ENCODE results near the gene TRIM8.
A peak's percentile ranks its signal among the peaks of the same experiment; 100 is the strongest.

The TRIM8 gene

DNA sequence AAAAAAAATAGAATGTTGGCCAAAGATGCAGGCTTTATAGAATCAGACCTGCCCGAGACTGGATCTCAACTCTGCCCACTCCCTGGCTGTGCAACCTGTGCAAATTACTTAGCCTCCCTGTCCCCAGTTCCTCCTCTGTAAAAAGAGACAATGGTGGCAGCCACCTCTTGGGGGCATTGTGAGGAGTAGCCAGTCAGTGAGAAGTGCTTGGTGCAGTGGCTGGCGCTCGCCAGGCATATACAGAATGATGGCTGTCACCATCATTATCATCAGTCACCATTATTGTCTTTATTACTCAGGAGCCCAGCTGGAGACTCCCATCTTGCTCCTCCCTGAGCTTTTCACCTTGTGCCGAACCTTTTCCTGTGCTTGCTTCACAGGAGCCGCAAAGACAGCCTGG lies 29.4 kb upstream of the TRIM8 start:
- no peak for DNase-seq (ENCODE audit: low read depth, low spot score)
- H3K27ac ChIP-seq, result no peak overlapping the region

DNA sequence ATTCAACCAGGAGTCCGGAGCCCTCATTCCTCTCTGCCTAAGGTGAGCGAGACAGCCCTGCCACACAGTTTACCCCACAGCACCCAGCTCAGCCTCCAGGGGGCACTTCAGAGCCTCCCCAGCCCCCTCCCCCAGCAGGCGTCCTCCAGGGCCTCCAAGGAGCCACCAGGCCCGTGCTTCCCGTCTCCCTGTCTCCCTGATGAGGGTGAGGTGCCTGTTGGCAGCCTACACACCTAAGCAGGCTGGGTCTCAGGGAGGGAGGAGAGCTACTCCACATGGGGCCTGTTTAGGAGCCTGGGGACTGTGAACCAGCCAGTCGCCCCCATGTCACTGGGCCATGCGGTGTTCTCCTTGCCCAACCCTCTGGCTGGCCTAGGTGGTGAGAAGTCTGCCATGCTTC lies 28.9 kb upstream of the TRIM8 start:
- no peak for DNase-seq (ENCODE audit: low read depth, low spot score)
- H3K27ac ChIP-seq, result no peak overlapping the region

DNA sequence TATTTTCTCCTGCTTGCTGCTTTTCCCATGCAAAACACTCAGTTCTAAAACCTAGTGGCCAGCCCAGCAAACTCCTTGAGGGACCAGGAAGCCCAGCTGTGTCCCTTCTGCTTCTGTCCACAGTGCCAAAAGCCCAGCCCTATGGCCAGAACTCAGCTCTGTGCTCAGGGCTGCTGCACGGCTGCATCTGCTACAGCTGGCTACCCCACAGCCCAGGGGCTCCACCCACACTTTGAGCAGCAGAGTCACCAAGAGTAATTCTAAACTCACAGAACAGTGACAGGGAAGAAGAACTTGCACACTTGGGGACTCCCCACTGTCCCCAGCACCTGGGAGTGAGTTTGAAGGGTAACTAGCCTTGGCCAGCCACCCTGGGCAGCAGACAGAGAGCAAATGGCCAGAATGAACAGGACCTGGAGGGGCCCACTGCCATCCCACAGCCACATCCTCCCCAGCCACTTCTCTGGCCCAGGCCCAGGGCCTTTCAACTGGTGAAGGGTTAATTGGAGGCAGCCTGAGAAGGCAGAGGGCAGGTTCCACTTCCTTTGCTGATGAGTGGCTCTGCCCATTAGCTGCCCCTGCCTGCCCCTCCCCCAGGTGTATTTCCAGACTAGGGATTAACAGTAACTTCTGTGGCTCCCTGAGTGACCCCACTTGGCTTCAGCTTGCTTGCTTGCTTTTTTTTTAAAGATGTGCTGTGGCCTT lies 28.1 kb upstream of the TRIM8 start:
- DNase-seq (ENCODE audit: low read depth, low spot score), result no peak
- H3K27ac ChIP-seq, result no peak overlapping the region

DNA sequence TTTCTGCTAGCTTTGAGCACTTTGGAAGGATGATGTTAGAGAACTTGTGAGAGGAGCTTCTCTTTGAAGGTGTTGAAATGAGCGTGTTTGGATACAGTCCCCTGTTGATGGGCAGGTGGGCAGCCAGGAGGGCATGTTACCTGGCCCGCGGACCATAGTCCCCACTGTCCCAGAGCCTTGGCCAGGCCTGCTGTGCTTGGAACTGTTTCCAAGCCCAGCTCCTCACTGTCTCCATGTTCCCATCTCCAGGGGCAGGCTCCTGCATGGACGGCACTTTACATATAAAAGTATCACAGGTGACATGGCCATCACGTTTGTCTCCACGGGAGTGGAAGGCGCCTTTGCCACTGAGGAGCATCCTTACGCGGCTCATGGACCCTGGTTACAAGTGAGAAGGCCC lies 27.2 kb upstream of the TRIM8 start:
- H3K27ac ChIP-seq, result no peak overlapping the region
- DNase-seq (ENCODE audit: low read depth, low spot score), result no peak

DNA sequence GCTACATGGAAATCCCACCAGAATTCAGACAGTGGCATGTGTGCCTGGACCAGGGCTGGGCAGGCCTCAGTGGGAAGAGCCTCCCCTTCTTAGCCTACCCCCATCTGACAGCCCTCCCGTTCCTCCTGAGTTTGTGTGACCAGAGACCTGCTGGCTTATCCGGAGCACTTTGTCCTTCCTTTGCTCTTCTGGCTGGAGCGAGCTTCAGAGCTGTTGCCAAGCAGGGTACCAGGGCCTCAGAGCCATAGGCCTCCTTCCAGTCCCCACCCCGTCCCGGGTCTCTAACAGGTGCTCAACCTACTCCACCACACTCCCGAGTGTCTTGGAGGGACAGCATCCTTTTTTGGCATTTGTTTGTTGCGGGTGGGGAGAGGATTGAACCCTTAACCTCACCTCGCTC lies 26.5 kb upstream of the TRIM8 start:
- DNase-seq (ENCODE audit: low read depth, low spot score), result no peak
- no peak overlapping the region for H3K27ac ChIP-seq

DNA sequence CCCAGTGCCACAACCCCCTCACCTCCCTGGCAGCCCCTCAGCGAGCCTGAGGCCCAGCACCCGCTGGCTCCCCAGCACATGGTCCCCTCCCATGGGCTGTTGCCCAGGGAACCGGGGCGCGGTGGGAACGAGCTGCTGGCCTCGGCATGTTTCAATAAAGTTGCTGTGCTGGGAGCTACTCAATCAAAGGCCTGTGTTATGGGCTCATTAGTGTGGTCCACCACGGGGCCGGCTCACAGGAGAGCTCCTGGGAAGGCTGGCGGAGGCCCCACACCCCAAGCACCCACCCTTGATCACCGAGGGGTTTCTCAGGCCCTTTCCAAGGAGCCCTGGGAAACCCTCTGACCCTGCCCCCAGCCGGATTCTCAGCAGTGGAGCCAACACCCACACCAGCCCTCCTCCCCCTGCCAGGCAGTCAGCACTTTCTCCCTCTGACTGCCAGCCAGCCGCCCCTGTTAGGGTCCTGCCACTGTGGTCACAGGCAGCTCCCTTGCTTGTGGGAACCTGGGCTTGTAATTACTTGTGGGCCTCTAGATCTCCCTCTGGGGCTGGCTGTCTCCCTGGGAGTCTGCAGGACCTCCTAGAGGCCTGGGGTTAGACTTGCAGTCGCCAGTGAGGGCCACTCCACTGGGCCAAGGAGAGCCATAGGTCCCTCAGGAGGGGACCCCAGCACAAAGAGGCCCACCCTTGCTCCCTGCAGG lies 24.8 kb upstream of the TRIM8 start:
- no peak overlapping the region for H3K27ac ChIP-seq
- DNase-seq (ENCODE audit: low read depth, low spot score), result no peak

DNA sequence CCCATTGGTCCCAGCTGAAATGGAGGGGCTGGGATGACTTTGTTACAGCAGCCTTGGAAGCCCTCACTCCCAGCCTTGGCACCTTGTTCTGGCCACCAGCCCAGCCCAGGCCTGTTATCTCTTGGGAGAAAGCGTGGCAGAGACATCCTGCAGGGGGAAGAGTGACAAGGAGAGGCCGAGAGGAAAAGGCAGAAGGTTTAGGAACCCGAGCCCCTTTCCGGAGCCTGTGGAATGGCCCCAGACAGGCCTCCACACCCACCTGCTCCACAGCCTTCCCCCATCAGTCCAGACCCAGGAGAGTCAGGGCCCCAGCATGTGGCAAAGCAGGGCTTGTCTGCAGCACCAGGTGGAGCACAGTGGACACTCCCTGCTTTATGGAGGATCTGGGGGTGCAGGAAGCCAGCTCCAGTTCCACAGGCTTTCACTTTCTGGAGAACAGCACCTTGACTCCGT lies 24.1 kb upstream of the TRIM8 start:
- H3K27ac ChIP-seq, result no peak overlapping the region
- no peak for DNase-seq (ENCODE audit: low read depth, low spot score)

DNA sequence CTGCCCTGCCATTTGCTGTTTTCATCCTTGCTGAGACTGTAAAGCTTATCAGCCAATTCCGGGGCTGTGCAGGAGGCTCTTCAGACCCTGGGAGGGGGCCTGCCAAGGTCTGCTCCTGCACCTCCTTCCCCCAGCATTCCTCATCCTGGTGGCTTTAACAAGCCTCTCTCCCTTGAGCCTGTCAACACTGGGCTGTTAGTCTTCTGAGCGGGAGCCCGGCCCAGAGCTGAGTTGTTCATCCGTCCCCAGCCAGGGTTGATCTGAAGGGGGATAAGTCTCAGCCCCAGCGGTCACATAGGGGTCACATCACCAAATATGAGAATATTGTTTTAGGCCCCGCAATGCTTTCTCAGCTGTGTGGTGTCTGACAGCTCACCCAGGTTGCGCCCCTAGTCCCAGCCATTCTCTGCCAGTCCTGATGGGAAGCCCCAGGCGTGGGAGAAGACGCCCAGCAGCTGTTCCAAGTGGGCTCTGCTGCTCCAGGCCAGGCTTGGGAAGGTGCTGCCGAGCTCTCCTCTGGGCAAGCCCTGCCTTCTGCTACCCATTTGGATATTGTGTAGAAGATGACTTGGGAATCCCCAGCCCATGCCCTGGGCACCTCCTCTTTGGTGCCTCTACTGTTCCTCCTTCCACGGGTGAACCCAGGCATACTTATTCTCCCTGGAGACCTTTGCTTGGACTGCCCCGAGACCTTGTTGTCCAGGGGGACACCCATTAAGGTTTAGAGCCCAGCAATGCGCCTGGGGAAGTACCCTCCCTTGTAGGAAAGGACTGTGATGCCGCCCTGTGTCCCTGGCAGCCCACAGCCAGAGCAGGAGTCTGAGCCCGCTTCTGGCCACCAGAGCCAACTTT lies 23.5 kb upstream of the TRIM8 start:
- no peak overlapping the region for H3K27ac ChIP-seq

DNA sequence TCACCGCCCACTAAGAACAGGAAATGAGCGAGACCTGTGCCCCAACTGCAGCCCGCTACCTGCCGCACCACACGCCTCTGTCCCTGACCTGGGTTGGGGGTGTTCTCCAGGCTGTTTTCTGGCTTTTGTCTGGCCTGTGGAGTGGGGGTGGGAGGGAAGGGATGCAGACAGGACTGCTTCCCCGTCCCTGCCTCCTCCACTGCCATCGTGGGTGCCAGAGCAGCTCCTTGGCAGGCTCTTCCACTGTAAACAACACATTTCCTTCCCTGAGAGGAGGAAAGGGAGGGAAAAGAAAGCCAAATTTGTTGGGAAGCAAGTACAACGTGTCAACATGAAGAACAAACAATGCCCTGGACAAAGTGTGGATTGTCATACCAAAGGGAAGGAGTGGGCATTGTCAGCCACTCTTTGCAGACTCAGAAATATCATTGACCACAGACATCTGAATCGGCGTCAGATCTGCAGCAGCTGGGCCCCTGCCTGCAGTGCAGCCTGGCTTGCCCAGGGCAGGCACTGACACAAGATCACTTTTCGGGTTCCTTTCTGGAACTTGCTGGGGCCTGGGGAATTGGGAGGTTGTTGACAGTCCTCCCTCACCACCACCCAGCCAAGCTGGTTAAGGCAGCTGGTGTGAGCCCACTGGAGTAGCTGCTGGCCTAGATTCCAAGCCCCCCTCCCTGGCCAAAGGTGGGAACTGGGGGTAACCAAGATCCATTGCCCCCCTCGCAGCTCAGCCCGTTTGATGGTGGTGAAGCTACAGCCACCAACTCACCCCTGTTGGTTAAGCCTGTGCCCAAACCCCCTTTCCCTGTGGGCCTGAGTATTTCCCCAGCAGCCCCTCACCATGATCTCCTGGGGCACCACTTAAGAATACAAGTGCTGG lies 22.6 kb upstream of the TRIM8 start:
- peak overlapping the region; percentile 23 for H3K27ac ChIP-seq
- no peak for DNase-seq (ENCODE audit: low read depth, low spot score)

More for the DNA sequence above, 23.5 kb upstream of the TRIM8 start:
- DNase-seq (ENCODE audit: low read depth, low spot score), result no peak

DNA sequence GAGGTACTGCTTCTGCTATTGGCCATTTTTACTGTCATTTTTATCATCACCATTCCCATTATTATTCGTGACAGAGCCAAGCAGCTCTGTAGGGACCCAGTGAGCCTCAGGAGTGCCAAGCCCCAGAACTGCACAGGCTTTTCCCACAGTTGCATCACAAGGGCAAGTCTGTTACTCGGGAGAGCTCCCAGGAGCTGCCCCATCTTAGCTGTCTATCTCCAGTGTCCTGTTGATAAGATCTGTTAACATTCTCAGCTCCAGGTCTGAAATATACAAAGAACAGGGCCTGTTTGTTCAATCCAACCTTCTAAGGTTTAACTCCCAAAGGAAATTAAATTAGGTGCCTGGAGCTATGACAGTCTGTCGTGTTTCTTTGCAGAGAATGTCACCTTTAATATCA lies 20.2 kb upstream of the TRIM8 start:
- peak overlapping the region; percentile 68 for H3K27ac ChIP-seq
- no peak for DNase-seq (ENCODE audit: low read depth, low spot score)

DNA sequence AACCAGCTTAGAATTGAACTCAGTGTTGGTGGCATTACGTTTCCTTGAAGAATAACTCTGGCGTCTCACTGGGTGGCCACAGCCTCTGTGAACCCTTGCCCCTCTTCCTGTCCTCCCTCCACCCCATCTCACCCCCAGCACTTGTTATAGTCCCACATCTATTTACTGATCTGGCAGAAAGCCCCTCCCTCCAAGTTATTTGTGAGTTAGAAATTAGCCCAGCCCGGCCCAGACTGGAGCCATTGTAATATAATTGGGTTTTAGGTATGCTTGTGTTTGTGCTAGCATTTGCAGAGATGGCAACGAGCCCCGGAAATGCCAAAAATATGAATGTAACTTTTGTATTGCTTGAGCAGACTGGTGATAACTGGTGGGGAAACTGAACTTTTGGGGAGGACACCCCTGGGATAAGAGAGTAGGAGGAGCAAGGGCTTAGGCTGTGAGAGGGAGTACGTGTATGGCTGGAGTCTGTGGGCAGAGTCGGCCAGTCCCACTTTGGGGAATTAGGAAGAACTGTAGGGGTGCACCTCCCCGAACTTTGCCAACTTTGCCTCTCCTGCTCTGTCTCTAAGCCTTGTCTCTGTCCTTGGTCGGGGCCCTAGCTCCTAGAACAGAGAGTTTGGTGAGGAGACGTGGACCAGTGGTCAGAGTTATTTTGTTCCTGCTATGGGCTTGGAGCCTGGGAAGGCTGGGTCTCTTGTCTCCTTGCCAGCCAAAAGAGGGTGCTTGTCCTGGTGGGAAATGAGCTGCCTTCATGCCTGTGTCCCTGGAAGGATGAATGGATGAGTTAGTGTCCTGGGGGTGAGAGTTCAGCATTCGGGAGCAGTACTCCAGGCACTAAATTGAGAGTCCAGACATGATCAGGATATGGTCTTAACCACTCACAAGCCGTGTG lies 19.3 kb upstream of the TRIM8 start:
- peak overlapping the region; percentile 68 for H3K27ac ChIP-seq
- no peak for DNase-seq (ENCODE audit: low read depth, low spot score)

DNA sequence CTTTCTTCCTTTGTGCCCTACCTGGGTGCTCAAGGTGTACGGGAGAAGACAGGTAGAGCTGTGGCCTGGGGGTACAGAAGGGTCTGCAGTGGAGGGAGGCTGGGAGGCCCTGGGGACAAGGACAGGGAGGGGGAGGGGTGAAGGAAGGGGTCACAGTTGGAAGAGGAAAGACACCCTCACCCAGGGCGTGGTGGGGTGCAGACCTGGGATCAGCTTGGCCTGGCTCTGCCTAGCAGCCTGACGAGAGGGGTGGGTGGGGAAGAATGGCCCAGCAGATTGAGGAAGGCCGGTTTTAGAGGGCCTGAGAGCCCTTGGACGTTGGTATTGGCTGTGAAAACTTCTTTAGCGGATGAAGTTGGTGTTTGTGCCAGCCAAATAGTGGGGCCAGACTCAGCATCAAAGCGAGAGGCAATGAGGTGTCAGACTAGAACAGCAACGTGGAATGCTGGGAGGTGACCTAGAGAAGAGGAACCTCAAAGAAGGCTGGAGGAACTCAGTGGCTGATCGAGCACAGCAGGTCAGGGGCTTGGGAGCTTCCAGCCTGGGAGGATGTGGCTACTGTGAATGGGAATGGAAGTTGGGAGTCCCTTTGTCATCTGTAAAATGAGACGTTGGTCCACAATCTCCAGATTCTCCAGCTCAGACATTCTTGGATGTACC lies 18.1 kb upstream of the TRIM8 start:
- no peak for DNase-seq (ENCODE audit: low read depth, low spot score)
- peak overlapping the region; percentile 68 for H3K27ac ChIP-seq

DNA sequence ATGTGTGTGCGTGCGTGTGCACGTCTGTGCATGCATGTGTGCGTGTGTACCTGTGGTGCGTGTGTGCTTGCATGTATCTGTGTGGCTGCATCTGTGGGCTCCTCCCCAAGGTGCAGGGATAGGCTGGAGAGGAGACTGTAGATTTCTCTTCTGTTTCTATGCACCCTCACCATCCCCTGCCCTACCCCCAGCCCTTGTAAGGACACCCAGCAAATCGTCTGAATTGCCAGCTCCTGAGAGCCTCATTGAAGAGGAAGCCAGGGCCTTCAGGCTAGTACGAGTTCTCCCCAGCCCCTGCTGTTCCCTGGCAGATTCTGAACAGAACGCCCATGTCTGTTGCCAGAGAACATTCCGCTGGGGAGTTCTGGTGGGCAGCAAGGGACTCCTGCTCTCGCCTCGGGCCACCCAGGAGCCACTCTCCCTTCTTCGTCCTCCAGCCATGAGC lies 17.0 kb upstream of the TRIM8 start:
- DNase-seq (ENCODE audit: low read depth, low spot score), result no peak
- peak overlapping the region; percentile 78 for H3K27ac ChIP-seq

DNA sequence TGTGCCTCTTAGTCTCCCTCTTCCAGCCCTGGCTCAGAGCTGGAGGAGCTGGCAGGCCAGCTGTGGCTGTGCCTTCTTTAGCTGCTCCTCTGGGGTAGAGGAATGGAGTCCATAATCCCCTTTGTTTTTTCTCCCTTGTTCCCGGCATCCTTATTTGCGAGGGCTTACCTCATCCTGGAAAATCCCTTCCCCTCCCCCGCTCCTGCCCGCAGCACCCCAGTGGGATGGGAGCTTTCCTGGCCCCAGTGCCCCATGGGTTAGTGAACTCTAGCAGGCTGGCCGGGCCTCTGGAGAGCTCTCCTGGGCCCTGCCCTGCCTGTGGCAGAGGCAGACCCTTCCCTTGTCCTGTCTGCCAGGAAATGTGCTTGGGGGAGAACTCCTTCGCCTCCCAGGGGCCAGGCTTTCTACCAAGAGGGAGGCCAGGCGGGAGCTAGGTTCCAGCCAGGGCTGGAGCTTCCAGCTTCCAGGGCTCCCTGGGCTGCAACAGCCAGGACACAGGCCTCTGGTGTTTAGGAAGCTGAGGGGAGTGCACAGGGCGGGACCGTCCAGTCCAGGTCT lies 16.5 kb upstream of the TRIM8 start:
- H3K27ac ChIP-seq, result peak overlapping the region; percentile 78
- DNase-seq (ENCODE audit: low read depth, low spot score), result no peak

DNA sequence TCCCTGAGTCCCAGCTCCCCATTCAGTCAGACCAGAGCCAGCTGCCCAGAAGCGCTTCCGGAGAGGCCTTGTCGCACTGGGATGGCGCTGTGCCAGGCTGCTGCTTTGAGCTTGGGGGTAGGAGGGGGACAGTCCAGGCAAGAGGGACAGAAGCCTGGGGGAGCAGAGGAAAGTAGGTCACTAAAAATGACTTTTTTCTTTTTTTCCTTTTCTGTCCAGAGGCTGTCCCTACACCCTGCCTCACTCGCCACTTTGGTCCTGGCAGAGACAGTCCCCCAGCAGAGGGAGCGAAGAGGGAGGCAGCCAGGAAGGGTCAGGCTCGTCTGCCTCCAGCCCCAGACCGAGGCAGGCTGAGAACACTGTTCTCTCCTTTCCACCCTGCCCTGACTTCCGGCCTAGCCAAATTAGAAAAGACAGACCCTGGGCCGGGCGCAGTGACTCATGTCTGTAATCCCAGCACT lies 15.8 kb upstream of the TRIM8 start:
- no peak for DNase-seq (ENCODE audit: low read depth, low spot score)
- peak overlapping the region; percentile 78 for H3K27ac ChIP-seq

DNA sequence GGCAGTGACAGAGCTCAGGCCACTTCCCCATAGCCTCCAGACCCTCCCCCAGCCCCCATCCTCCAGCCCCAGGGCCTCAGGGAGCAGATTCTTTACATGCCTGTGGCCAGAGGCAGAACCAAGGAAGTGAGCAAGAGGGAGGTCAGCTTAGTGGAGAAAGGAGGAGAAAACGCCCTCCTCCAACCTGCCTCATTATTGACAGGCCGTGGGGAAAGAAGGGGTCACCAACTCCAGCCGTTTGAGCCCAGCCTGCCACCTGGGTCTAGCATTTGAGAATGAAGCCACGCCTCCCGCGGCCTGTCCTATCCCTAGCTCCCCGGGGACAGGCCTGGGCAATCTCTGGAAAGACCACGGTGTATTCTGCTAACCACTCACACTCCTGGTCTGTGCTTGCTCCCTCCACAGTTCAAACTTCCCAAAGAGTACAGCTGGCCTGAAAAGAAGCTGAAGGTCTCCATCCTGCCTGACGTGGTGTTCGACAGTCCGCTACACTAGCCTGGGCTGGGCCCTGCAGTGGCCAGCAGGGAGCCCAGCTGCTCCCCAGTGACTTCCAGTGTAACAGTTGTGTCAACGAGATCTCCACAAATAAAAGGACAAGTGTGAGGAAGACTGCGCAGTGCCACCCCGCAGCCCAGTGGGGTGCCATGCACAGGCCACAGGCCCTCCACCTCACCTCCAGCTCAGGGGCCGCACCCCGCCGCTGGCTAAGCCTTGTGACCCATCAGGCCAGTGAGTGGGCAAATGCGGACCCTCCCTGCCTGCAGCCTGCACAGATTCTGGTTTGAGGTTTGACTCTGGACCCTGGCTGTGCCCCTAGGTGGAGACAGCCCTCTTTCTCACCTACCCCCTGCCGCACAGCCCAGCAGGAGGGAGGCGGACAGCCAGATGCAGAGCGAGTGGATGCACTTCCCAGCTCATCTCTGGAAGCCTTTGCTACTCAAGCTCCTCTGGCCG lies 14.3 kb upstream of the TRIM8 start:
- peak overlapping the region; percentile 78 for H3K27ac ChIP-seq
- DNase-seq (ENCODE audit: low read depth, low spot score), result no peak

DNA sequence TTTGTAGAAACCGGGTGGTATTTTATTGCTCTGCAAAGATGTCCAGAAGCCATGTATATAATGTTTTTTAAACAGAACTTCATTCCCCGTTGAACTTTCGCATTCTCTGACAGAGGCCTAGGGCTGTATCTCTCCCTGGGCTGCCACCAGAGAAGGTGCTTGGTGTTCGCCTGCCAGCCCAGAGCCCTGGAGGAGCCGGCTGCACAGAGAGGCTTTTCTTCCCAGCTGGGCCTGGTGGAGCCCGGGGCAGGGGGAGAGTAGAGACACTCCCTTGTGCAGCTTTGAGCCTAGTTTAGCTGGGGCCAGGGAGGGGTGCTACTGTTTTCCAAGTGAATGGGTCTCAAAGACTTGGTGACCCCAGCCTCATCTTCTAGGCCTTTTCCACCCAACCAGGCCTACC lies 13.6 kb upstream of the TRIM8 start:
- H3K27ac ChIP-seq, result peak overlapping the region; percentile 78
- DNase-seq (ENCODE audit: low read depth, low spot score), result no peak
